ENCODE results near the gene NT5DC2.

Gene NT5DC2

DNA sequence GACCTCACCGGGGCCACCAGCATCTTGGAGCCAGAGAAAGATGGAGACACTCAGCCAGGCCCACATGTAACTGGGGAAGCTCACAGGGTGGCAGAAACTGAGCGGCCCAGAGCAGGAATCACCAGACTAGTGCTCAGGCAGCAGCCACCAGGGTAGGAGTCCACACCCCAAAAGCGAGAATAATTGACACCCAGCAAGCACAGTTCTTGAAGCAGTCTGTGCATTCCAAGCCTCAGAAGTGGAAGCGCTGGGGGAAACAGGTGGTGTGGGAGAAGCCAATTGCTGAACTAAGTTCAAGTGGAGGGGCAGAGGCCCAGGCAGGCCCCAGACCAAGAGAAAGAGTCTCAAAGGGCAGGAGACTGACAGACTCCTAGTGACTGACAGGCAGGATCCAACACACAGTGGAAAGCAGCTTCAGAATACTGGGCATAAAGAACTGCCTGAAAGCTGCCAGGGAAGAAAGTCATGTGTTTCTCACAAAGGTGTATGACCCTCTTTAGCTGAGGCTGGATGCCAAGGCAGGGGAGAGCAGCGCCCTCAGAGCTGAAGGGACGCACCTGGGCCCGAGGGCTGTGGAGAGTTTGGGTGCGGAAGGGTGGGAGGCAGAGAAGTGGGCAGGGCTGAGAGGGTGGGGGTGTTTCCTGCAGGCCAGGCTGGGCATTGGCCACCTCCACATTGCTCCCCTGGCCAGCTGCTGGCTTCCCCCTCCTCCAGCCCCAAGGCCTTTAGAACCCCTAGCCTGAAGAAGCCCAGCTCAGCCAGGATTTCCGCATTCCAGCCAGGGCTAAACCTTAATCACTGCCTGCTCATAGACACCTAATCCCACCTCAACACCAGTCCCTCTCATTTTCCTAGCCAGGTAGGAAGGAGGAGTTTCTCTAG is 7.7 kb downstream of the NT5DC2 start:
- peak in 1 of 2 experiments; percentile 5 for DNase-seq (ENCODE audit: low read depth in 1 of 2, low spot score in 1 of 2)
- TF ChIP-seq JUND (IDR thresholded peaks at IDR 0.05; ENCODE audit: low read depth) = no peak
- in situ Hi-C loops (cut with HindIII; ENCODE audit: low pct_unique_long_range_greater_than_20kb, low sequenced_read_pairs) = no loop called here

DNA sequence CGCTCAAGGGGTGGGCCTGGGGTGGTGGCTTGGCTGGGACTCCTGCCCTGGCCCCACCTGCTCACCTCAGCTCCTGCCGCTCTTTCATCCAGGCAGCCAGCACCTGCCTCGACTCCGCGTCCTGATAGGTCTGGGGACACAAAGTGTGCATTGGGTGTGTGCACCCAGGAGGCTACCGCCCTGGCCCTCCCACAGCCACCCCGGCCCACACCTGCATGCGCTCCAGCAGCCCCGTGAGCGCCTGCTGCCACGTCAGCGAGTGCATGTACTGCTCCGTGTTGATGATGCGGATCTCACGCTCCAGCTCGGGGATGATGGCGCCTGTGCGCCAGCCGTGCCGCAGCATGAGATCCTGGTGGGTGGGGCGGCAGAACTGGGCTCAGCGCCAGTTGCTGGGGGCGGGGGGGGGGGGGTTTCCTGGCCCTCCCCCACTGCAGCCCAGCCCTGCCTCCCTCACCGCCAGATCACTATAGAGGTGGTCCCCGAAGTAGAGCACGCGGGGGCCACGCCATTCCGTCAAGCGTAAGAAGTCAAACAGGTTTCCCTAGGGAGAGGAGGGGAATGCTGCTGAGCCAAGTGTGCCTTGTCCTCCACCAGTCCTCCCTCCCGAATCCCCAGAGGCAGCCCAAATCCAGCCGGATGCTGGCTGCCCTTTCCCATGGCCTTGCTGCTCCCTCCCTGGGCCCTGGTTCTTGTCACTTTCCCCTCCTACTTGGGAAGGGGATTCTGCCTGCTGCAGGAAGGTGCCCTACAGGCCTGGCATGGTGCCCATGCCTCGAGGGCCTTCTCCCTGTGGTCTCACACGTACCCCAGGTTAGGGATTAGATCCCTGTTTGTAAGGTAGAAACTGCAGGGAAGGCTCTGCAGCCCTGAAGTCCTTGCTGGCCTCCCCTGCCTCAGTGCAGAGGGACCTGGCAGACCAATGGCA is 8.6 kb downstream of the NT5DC2 start:
- in situ Hi-C loops (cut with HindIII; ENCODE audit: low pct_unique_long_range_greater_than_20kb, low sequenced_read_pairs) = no loop called here
- TF ChIP-seq JUND (IDR thresholded peaks at IDR 0.05; ENCODE audit: low read depth) = no peak
- peak in 1 of 2 experiments; percentile 56 for DNase-seq (ENCODE audit: low read depth in 1 of 2, low spot score in 1 of 2)

DNA sequence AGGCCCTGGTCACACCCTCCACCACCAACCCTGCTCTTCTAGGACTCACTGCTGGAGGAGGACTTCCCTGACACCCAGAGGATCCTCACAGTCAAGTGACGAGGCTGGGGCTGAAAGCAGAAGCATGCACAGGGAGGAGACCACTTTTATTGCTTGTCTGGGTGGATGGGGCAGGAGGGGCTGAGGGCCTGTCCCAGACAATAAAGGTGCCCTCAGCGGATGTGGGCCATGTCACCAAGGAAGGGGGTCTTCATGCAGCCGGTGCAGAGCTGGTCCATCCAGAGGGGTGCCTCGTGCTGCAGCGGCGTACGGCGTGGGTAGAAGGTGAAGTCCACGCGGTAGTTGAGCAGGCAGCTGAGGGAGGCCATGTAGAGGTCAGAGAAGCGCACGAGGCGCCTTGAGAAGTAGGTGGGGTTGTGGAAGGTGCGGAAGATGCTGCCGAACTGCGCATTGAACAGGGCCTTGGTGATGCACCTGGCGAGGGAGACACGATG is 9.4 kb downstream of the NT5DC2 start:
- in situ Hi-C loops (cut with HindIII; ENCODE audit: low pct_unique_long_range_greater_than_20kb, low sequenced_read_pairs) = no loop called here

DNA sequence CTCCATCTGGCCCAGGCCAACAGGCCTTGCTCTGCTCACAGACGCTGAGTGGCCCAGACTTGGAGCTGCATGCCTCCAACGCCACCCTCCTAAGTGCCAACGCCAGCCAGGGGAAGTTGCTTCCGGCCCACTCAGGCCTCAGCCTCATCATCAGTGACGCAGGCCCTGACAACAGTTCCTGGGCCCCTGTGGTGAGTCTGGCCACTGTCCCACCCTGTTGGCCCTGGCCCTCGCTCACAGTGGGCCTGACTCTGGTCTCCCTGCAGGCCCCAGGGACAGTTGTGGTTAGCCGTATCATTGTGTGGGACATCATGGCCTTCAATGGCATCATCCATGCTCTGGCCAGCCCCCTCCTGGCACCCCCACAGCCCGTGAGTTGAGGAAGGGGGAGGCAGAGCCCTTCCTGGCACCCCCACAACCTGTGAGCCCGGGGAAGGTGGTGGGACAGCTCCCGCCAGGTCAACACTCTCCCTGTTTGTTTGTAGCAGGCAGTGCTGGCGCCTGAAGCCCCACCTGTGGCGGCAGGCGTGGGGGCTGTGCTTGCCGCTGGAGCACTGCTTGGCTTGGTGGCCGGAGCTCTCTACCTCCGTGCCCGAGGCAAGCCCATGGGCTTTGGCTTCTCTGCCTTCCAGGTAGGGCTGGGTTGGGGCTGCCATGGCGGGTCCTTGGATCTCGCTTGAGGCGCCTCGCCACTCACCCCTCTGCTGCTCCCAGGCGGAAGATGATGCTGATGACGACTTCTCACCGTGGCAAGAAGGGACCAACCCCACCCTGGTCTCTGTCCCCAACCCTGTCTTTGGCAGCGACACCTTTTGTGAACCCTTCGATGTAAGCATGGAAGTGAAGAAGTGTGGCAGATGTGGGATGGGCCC is 10.0 kb downstream of the NT5DC2 start:
- DNase-seq (ENCODE audit: low read depth in 1 of 2, low spot score in 1 of 2) = no peak
- in situ Hi-C loops (cut with HindIII; ENCODE audit: low pct_unique_long_range_greater_than_20kb, low sequenced_read_pairs) = no loop called here
- TF ChIP-seq JUND (IDR thresholded peaks at IDR 0.05; ENCODE audit: low read depth) = no peak

More for the DNA sequence above, 9.4 kb downstream of the NT5DC2 start:
- no peak for TF ChIP-seq JUND (IDR thresholded peaks at IDR 0.05; ENCODE audit: low read depth)
- no peak for DNase-seq (ENCODE audit: low read depth in 1 of 2, low spot score in 1 of 2)

DNA sequence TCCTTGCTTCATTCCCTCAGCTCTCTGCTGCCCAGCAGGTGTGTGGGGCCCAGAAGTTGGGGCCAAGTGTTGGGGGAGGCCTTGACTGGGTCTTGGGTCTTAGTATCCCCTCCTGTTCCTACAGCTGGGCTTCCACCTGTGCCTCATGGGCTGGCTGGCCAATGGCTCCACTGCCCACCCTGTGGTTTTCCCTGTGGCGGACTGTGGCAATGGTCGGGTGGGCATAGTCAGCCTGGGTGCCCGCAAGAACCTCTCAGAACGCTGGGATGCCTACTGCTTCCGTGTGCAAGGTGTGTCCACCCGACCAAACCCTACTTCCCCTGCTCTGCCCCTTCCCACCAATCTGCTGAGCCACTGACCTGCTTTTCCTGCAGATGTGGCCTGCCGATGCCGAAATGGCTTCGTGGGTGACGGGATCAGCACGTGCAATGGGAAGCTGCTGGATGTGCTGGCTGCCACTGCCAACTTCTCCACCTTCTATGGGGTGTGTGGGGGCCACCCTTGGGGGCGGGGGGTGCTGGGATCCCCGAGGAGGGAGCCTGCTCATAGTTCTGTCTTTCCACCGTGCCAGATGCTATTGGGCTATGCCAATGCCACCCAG is 10.9 kb downstream of the NT5DC2 start:
- in situ Hi-C loops (cut with HindIII; ENCODE audit: low pct_unique_long_range_greater_than_20kb, low sequenced_read_pairs) = no loop called here

GRCh38 chr3:52521881-52522650 is 11.6 kb downstream of the NT5DC2 start:
- no peak for DNase-seq (ENCODE audit: low read depth in 1 of 2, low spot score in 1 of 2)
- no peak for TF ChIP-seq JUND (IDR thresholded peaks at IDR 0.05; ENCODE audit: low read depth)
- in situ Hi-C loops (cut with HindIII; ENCODE audit: low pct_unique_long_range_greater_than_20kb, low sequenced_read_pairs) = no loop called here

More for the DNA sequence above, 10.9 kb downstream of the NT5DC2 start:
- no peak for TF ChIP-seq JUND (IDR thresholded peaks at IDR 0.05; ENCODE audit: low read depth)
- DNase-seq (ENCODE audit: low read depth in 1 of 2, low spot score in 1 of 2) = no peak

DNA sequence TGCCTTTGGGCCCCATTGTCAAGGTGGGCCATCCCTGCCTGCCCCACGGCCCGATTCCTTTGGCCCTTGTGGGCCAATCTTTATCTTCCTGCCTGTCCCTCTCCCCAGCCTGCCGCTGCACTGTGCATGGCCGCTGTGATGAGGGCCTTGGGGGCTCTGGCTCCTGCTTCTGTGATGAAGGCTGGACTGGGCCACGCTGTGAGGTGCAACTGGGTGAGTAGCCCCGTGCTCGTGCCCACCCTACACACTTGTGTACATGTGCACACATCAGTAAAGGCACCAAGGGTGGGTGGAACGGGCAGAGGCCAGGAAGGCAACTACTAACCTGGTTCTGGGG is 12.2 kb downstream of the NT5DC2 start:
- in situ Hi-C loops (cut with HindIII; ENCODE audit: low pct_unique_long_range_greater_than_20kb, low sequenced_read_pairs) = no loop called here
- no peak for TF ChIP-seq JUND (IDR thresholded peaks at IDR 0.05; ENCODE audit: low read depth)
- DNase-seq (ENCODE audit: low read depth in 1 of 2, low spot score in 1 of 2) = no peak

DNA sequence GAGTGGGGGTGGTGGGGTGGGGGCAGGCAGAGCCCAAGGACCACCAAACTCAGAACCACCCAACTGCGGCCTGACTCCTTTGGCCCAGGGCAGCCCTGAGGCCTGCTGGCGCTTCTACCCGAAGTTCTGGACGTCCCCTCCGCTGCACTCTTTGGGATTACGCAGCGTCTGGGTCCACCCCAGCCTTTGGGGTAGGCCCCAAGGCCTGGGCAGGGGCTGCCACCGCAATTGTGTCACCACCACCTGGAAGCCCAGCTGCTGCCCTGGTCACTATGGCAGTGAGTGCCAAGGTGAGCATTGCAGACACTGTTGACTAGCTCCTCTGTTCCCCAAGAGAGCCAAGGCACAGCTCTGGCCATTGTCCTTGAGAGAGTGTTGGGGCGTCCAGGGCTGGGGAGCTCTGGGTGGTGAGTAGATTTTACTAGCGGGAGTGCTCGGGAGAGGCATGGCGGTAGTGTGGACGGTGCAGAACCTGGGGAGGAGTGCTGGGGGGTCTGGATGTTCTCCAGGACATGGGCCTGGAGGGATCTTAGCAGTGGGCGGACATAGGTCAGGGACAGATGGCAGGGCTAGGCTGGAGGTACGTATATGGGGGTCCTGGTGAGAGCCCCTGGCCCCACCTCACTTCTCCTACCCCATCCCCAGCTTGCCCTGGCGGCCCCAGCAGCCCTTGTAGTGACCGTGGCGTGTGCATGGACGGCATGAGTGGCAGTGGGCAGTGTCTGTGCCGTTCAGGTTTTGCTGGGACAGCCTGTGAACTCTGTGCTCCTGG is 12.8 kb downstream of the NT5DC2 start:
- in situ Hi-C loops (cut with HindIII; ENCODE audit: low pct_unique_long_range_greater_than_20kb, low sequenced_read_pairs) = no loop called here
- DNase-seq (ENCODE audit: low read depth in 1 of 2, low spot score in 1 of 2) = no peak
- no peak for TF ChIP-seq JUND (IDR thresholded peaks at IDR 0.05; ENCODE audit: low read depth)

- in situ Hi-C loops (cut with HindIII; ENCODE audit: low pct_unique_long_range_greater_than_20kb, low sequenced_read_pairs) = no loop called here
- DNase-seq (ENCODE audit: low read depth in 1 of 2, low spot score in 1 of 2) = no peak
- TF ChIP-seq JUND (IDR thresholded peaks at IDR 0.05; ENCODE audit: low read depth) = no peak
Measured at GRCh38 chr3:52520141-52520667, 13.5 kb downstream of the NT5DC2 start.

- no peak for TF ChIP-seq JUND (IDR thresholded peaks at IDR 0.05; ENCODE audit: low read depth)
- in situ Hi-C loops (cut with HindIII; ENCODE audit: low pct_unique_long_range_greater_than_20kb, low sequenced_read_pairs) = no loop called here
- DNase-seq (ENCODE audit: low read depth in 1 of 2, low spot score in 1 of 2) = no peak
Measured at GRCh38 chr3:52519445-52520140, 14.1 kb downstream of the NT5DC2 start.

Measured in T47D (cell line).